Endodermal cell (in vitro differentiated cells): Measurements from ENCODE around the gene LMO7. TPM values are rescaled to one million over a fixed set of nuclear protein-coding genes. Genes with fewer than 3 reads are reported as not detected.

ENCODE experiments used
- DNase-seq: peaks from one replicate; pipeline ENCODE4 v3.0.0-alpha.2; 2017
- H3K27ac ChIP-seq: 2 replicates; pipeline ENCODE4 v1.5.1; 2013; ENCODE audit warnings: mild to moderate bottlenecking, low read depth, low read length, moderate library complexity
- H3K27me3 ChIP-seq: 2 replicates; pipeline ENCODE4 v1.6.1; 2013; ENCODE audit warnings: mild to moderate bottlenecking, low read length, moderate library complexity; ENCODE audit not compliant: insufficient read depth, control insufficient read depth, poor library complexity, severe bottlenecking
- H3K36me3 ChIP-seq: 2 replicates; pipeline ENCODE4 v1.7.0; 2013; ENCODE audit warnings: mild to moderate bottlenecking, low read length, moderate library complexity; ENCODE audit not compliant: control insufficient read depth, insufficient read depth
- H3K4me1 ChIP-seq: one replicate; pipeline ENCODE4 v1.7.0; 2013; ENCODE audit warnings: low read length; ENCODE audit not compliant: control insufficient read depth, insufficient read depth
- H3K4me3 ChIP-seq: 2 replicates; pipeline ENCODE4 v1.5.1; 2013; ENCODE audit warnings: mild to moderate bottlenecking, low read length, moderate library complexity
- H3K9ac ChIP-seq: 2 replicates; pipeline ENCODE4 v1.6.1; 2013; ENCODE audit warnings: mild to moderate bottlenecking, low read length, moderate library complexity; ENCODE audit not compliant: poor library complexity, severe bottlenecking; ENCODE audit errors: extremely low read depth
- H3K9me3 ChIP-seq: 2 replicates; pipeline ENCODE4 v1.6.1; 2013; ENCODE audit warnings: mild to moderate bottlenecking, low read length, moderate library complexity; ENCODE audit not compliant: control insufficient read depth
- H3K27ac Mint-ChIP-seq: 2 replicates; pipeline ENCODE4 v1.8.0; 2020; ENCODE audit warnings: mixed read lengths
- H3K27me3 Mint-ChIP-seq: 2 replicates; pipeline ENCODE4 v1.8.0; 2021; ENCODE audit warnings: mild to moderate bottlenecking, mixed read lengths; ENCODE audit not compliant: insufficient read depth
- H3K36me3 Mint-ChIP-seq: 2 replicates; pipeline ENCODE4 v1.8.0; 2020; ENCODE audit warnings: low read depth, mixed read lengths
- H3K4me1 Mint-ChIP-seq: 2 replicates; pipeline ENCODE4 v1.8.0; 2020; ENCODE audit warnings: mixed read lengths
- H3K4me3 Mint-ChIP-seq: 2 replicates; pipeline ENCODE4 v1.8.0; 2020; ENCODE audit warnings: mild to moderate bottlenecking, moderate library complexity, mixed read lengths
- H3K9me3 Mint-ChIP-seq: 2 replicates; pipeline ENCODE4 v1.8.0; 2020; ENCODE audit warnings: mild to moderate bottlenecking, mixed read lengths
- CTCF ChIP-seq: fragments of 200-600 bp; sonication (generic); conservative IDR thresholded peaks from 2 replicates; pipeline ENCODE4 v1.5.0; 2021; ENCODE audit warnings: antibody characterized with exemption, mild to moderate bottlenecking
- WGBS, 2 experiments: methylation state at CpG; one replicate each; pipeline versions ENCODE4 v1.1.5 to v1.1.7; 2013; ENCODE audit warnings: missing lambda C conversion rate in 2 of 2, mixed read lengths in 1 of 2; ENCODE audit not compliant: insufficient coverage in 1 of 2, insufficient read length in 1 of 2; 5-methylcytosine and 5-hydroxymethylcytosine counted together
- total RNA-seq, 2 donors: library from RNA; stranded (reverse); fragmentation: NEBNext Ultra II Directional in 1 of 2; extraction: Animal tissue kit (Norgen Biotek cat#: 25700) in 1 of 2; gene quantifications; 2 replicates in 1 of 2; 3 replicates in 1 of 2; pipeline ENCODE4 v1.2.1, GENCODE V29; 2021

LMO7 gene
- total RNA-seq, 2 donors from 2014 or later: 9.9 to 14.1 TPM

DNA sequence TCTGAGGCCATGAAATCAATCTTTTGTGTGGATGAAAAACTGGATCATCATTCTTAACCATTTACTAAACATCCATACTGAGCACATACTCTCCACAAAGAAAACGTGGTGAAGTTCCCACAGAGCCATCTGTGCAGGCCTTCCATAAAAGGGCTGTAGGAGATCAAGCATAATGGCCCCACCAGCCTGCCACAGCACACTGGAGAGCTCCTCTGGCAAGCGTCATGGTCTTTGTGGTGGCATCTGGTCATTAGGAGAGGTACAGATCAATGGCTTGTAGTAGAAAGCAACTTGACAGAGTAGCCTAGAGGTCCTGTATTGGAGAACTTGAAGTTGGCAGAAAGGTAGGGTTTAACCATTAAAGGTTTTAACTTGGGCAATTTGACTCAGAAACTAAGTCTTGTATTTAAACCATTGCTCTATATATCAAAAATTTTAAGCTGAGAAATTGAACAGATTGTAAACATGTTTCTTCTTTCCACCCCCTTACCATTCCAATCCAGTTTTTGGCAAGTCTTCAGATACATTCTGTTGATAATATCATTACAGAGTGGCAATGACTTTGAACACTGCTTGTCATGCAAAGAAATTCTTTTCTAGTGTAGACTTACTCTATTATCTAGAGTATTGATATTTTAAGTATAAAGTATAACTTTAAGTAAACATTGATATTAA, 128.3 kb downstream of the LMO7 start:
- no peak overlapping the region for H3K4me3 Mint-ChIP-seq

GRCh38 chr13:75764926-75765310, 128.8 kb downstream of the LMO7 start:
- no peak overlapping the region for H3K4me3 Mint-ChIP-seq
- H3K27ac ChIP-seq: no peak overlapping the region
- WGBS, 2 experiments: 96% methylated on average over 1 of the region's 3 CpGs; no CpG with 5 or more reads in 1 of the 2 experiments
- H3K4me1 Mint-ChIP-seq: peaks cover 19% of the 10 kb centered on the region
- H3K36me3 Mint-ChIP-seq: no peaks in the 10 kb centered on the region
- no peaks in the 10 kb centered on the region for H3K36me3 ChIP-seq
- no peaks in the 10 kb centered on the region for H3K27me3 Mint-ChIP-seq
- DNase-seq: no peak
- no peaks in the 10 kb centered on the region for H3K27me3 ChIP-seq
- no peak for TF ChIP-seq CTCF
- no peak overlapping the region for H3K4me3 ChIP-seq
- H3K9me3 Mint-ChIP-seq: no peaks in the 10 kb centered on the region
- H3K4me1 ChIP-seq: peaks cover 6% of the 10 kb centered on the region
- H3K27ac Mint-ChIP-seq: no peak overlapping the region
- H3K9me3 ChIP-seq: no peaks in the 10 kb centered on the region
- H3K9ac ChIP-seq: no peak overlapping the region

More for the DNA sequence above, 128.3 kb downstream of the LMO7 start:
- H3K36me3 Mint-ChIP-seq: no peaks in the 10 kb centered on the region
- WGBS, 2 experiments: 94 to 100% methylated on average over 1 to 2 of the region's 2 CpGs
- no peak overlapping the region for H3K27ac Mint-ChIP-seq
- Histone ChIP-seq H3K4me1 (peaks cover 6% of the 10 kb centered on the region), H3K27me3 (no peaks in the 10 kb centered on the region), H3K36me3 (no peaks in the 10 kb centered on the region), H3K9me3 (no peaks in the 10 kb centered on the region), H3K27ac (no peak overlapping the region), H3K4me3 (no peak overlapping the region), H3K9ac (no peak overlapping the region)
- no peak for TF ChIP-seq CTCF
- no peaks in the 10 kb centered on the region for H3K9me3 Mint-ChIP-seq
- peaks cover 25% of the 10 kb centered on the region for H3K4me1 Mint-ChIP-seq
- H3K27me3 Mint-ChIP-seq: no peaks in the 10 kb centered on the region
- no peak for DNase-seq

GRCh38 chr13:75766636-75767035, 130.5 kb downstream of the LMO7 start:
- no peak overlapping the region for H3K27ac ChIP-seq
- H3K4me3 ChIP-seq: no peak overlapping the region
- H3K36me3 ChIP-seq: no peaks in the 10 kb centered on the region
- no peaks in the 10 kb centered on the region for H3K9me3 Mint-ChIP-seq
- H3K4me3 Mint-ChIP-seq: no peak overlapping the region
- no peaks in the 10 kb centered on the region for H3K9me3 ChIP-seq
- 100% methylated on average over 1 to 2 of the region's 2 CpGs for WGBS, 2 experiments
- H3K9ac ChIP-seq: no peak overlapping the region
- no peak overlapping the region for H3K27ac Mint-ChIP-seq
- DNase-seq: no peak
- H3K4me1 Mint-ChIP-seq: peaks cover 12% of the 10 kb centered on the region
- H3K36me3 Mint-ChIP-seq: no peaks in the 10 kb centered on the region
- no peaks in the 10 kb centered on the region for H3K4me1 ChIP-seq
- TF ChIP-seq CTCF: no peak
- no peaks in the 10 kb centered on the region for H3K27me3 Mint-ChIP-seq
- H3K27me3 ChIP-seq: no peaks in the 10 kb centered on the region
